IMR-90 (cell line): ENCODE results near the gene PKIG.
"Not testable (repeated sequence)": the region's sequence is repeated elsewhere in the genome, so short reads cannot be mapped to it uniquely, and the experiment has no call there.

Experiments used
- BHLHE40 ChIP-seq: fragments of 150-350 bp; IDR thresholded peaks from 2 replicates; pipeline ENCODE4 v1.6.1; 2016; ENCODE audit warnings: mild to moderate bottlenecking, low read depth, low read length
- CEBPB ChIP-seq: IDR thresholded peaks from 2 replicates; pipeline ENCODE4 v1.6.1; 2012; ENCODE audit warnings: low read depth, low read length, improper control_type of control experiment
- CHD1 ChIP-seq: IDR thresholded peaks from 2 replicates; pipeline ENCODE4 v1.6.1; 2012; ENCODE audit warnings: low read depth, low read length, improper control_type of control experiment
- CTCF ChIP-seq: conservative IDR thresholded peaks from 2 replicates; pipeline ENCODE4 v1.5.1; 2012; ENCODE audit warnings: mild to moderate bottlenecking, low read depth, low read length, improper control_type of control experiment
- FOS ChIP-seq: fragments of 150-350 bp; IDR thresholded peaks from 2 replicates; pipeline ENCODE4 v1.6.1; 2016; ENCODE audit warnings: low read depth, low read length
- MAFK ChIP-seq: IDR thresholded peaks from 2 replicates; pipeline ENCODE4 v1.6.1; 2012; ENCODE audit warnings: low read depth, low read length, improper control_type of control experiment
- MAZ ChIP-seq: IDR thresholded peaks from 2 replicates; pipeline ENCODE4 v1.6.1; 2012; ENCODE audit warnings: low read depth, mild to moderate bottlenecking, low read length, improper control_type of control experiment, moderate library complexity, borderline replicate concordance
- MXI1 ChIP-seq: IDR thresholded peaks from 2 replicates; pipeline ENCODE4 v1.6.1; 2012; ENCODE audit warnings: low read depth, mild to moderate bottlenecking, low read length, moderate library complexity, borderline replicate concordance
- NFE2L2 ChIP-seq: fragments of 150-350 bp; IDR thresholded peaks from 2 replicates; pipeline ENCODE4 v1.6.1; 2016; ENCODE audit warnings: low read depth, mild to moderate bottlenecking, low read length
- POLR2A ChIP-seq: IDR thresholded peaks from 2 replicates; pipeline ENCODE4 v1.6.1; 2012; ENCODE audit warnings: mild to moderate bottlenecking, low read depth, low read length
- RAD21 ChIP-seq: IDR thresholded peaks from 2 replicates; pipeline ENCODE4 v1.6.1; 2012; ENCODE audit warnings: low read length, improper control_type of control experiment
- RFX5 ChIP-seq: IDR thresholded peaks from 2 replicates; pipeline ENCODE4 v1.8.0; 2012; ENCODE audit warnings: low read depth, mild to moderate bottlenecking, low read length, moderate library complexity
- USF2 ChIP-seq: fragments of 150-350 bp; IDR thresholded peaks from 2 replicates; pipeline ENCODE4 v1.6.1; 2017; ENCODE audit warnings: mild to moderate bottlenecking, antibody characterized with exemption, low read length, low read depth

GRCh38 chr20:44560818-44561217 is 21.6 kb upstream of the PKIG start:
- TF ChIP-seq CTCF, CHD1, CEBPB, POLR2A, FOS, MXI1, NFE2L2, RAD21, BHLHE40, USF2, MAFK, MAZ, RFX5: not testable (repeated sequence)
